GM20431 (cell line): ENCODE measurements around the gene ASTN1.

Experiments
- in situ Hi-C: fragments of 300-500 bp; cut with MseI, MboI; formaldehyde crosslinking; loops from one replicate; pipeline ENCODE4 v1.15.0; 2020; ENCODE audit warnings: low sequenced_read_pairs; ENCODE audit not compliant: unreplicated experiment

Gene ASTN1

GRCh38 chr1:177170756-177171535 lies 6.4 kb upstream of the ASTN1 start, which contains the start of gene BRINP2:
Gene BRINP2, plus strand, starts transcription at chr1:177170958. Its CDS starts 58,919 bp downstream, at chr1:177229877.
- in situ Hi-C loops = no loop called here

DNA sequence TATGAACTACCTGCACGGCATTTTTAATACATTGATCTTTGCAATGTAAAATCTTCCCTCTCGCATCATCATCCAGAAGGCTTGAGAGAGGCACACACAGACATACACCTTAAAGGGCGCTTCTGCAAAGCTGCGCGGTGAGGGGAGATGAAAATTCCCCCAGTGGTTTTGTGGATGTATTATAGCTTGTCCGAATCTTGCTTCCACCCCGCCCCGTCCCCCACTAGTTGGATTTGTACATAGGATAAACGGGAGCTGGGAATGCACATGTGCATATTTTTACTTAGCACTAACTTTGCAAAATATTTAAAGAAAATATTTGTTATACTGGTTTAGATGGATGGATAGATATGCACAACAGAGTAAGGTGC lies 542 bp upstream of the ASTN1 start:
- in situ Hi-C loops = no loop called here

- in situ Hi-C loops = no loop called here
Measured at GRCh38 chr1:177163844-177164379, 600 bp downstream of the ASTN1 start.

- in situ Hi-C loops = no loop called here
Measured at GRCh38 chr1:177162243-177162642, 2.3 kb downstream of the ASTN1 start.

DNA sequence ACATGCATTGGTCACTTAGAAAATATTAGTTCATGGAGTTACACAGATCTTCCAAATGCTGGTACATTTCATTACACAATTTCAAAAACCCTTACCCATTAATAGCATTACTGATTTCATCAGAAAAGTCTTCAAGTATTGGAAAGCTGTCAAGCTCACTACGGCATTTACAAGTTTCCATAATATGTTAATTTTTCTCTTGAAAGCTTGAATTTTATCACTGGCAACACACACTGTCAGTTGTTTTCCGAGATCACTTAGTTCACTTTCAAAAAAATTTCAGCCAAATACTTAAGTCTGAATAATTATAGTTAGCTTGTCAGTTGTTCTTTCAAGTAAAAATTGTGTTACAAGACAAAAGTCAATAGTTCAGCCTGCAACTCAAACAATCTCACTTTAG lies 18.0 kb downstream of the ASTN1 start:
- in situ Hi-C loops = no loop called here

DNA sequence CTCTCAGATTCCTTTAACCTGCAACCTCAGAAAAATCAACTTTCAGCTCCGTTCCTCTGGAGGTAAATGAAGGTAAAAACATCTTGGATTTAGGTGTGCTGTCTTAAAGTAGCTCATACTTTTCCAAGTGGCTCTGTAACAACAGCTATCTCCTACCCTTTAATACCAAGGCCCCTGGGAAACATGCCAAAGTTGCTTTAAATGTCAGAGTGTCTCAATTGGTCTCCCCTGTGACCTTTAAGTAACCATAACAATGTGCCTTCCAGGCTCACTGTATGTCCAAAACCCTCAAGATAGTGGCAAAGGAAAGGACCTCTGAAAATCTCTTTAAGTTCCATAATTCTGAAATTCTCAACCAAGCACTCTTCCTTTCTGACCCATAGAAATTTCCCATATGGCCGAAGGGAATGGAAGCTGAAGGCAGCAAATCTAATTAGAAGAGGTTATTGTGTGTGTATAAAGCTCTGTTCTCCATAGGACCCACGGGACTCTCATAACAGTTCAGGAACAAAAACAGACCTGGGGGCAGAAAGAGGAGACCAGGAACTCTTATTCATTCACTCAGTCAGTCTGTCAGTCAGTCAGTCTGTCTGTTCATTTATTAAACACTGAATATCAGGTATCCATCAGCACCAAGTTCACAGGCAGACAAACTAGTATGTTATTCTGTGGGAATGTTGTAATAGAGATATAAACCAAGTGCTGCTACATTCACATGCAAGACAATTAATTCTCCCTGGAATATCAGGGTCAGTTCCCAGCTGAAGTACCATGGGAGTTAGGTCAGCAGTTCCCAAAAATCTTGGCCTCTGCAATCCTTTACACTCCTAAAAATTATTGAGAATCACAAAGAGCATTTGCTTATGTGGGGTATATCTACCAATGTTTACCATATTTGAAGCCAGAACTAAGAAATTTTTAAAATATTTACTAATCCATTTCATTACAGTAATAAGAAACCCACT lies 19.1 kb downstream of the ASTN1 start:
- in situ Hi-C loops = no loop called here

DNA sequence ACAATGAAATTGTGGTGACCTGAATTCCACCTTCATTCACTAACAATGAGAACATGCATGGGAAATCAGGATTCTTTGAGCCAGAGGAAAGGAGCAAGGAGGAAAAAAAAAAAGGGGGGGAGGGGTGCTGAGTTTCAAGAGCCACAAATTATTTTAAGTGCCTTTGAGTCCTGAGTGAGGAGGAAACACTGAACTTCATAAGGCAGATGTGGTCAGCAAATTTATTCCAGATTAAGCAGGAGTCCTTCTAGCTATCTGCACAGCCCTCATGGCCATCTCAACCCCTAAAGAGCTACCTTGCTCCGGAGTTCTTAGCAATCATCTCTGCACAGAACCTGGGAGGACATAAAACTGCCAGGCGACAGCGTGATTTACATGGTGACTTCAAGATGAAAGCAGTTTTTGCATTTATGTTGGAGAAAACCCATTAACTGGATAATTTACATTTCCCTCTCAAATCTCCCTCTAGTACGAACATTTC lies 21.7 kb downstream of the ASTN1 start:
- in situ Hi-C loops = no loop called here

GRCh38 chr1:177142010-177142409 lies 22.5 kb downstream of the ASTN1 start:
- in situ Hi-C loops = no loop called here

GRCh38 chr1:177138347-177138746 lies 26.2 kb downstream of the ASTN1 start:
- in situ Hi-C loops = no loop called here

GRCh38 chr1:177137814-177138213 lies 26.7 kb downstream of the ASTN1 start:
- in situ Hi-C loops = no loop called here

GRCh38 chr1:177135250-177135649 lies 29.3 kb downstream of the ASTN1 start:
- in situ Hi-C loops = no loop called here

GRCh38 chr1:177133977-177134538 lies 30.5 kb downstream of the ASTN1 start:
- in situ Hi-C loops = no loop called here

- in situ Hi-C loops = no loop called here
Measured at GRCh38 chr1:177132141-177132540, 32.4 kb downstream of the ASTN1 start.

DNA sequence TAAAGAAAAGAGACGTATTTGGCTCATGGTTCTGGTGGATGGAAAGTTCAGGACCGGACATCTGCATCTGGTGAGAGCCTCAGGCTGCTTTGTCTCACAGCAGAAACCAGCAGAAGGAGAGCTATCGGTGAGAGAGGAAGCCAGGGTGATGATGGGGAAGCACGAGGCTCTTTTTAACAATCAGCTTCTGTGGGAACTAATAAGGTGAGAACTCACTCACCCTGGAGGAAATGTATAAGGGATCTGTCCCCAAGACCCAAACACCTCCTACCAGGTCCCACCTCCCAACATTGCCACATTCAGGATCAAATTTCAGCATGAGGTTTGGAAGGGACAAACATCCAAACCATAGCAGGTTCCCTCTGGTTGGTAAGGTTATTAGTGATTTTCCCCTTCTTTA lies 32.8 kb downstream of the ASTN1 start:
- in situ Hi-C loops = no loop called here

- in situ Hi-C loops = no loop called here
Measured at GRCh38 chr1:177130451-177130945, 34.0 kb downstream of the ASTN1 start.

- in situ Hi-C loops = no loop called here
Measured at GRCh38 chr1:177128665-177129281, 35.7 kb downstream of the ASTN1 start.

GRCh38 chr1:177126267-177126666 lies 38.2 kb downstream of the ASTN1 start:
- in situ Hi-C loops = no loop called here

DNA sequence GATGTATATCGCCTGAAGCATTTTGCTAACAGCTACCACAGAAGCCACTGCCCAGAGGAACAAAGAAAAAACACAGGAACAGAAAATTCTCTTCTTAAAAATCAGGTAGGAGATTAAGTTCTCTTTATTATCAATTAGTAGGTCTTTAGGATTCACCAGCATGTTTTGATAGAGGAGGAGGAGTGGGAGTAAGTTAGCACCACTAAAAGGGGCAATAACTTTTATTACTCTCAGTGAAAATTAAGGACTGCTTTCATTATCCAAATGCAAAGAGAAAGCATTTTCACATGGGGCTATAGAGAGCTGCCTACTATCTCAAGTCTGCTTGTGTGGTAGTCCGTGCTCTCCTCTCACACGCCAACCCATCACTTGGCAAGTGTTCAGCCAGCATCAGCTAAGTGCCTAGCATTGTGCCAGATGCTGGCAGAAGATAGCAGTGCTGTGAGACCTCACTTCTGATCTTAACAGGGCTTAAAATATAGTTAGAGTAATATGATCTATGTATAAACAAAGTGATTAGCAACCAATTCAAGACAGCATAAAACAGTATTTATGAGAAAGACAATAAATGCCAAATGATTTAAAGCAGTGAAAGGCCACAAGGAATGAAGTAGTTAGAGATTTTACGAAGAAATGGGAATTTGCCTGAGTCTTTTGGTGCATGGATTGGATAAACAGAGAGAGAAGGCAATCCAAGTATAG lies 39.8 kb downstream of the ASTN1 start:
- in situ Hi-C loops = no loop called here
